Measurements from ENCODE around the gene RLF.

DNA sequence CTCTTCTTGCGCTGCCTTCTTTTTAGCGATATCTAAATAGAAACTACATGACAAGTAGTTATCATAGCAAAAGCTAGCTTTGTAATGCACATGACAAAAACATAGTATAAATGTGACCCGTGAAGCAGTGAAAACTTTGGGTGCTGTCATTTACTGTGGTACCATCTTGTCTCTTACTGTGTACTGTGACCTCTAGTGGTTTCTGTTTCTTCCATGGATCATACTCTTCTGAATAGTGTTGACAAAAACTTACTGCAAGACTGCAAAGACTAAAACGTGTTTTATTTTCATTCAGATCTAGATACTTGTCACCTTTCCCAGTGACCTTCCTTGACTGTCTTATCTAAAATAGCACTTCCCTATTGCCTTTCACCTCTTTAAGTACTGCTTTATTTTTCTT is 6.1 kb downstream of the RLF start:
- TF ChIP-seq POLR2A (IDR thresholded peaks at IDR 0.05) (no peak), POLR2AphosphoS5 (IDR thresholded peaks at IDR 0.05; ENCODE audit: insufficient read depth in 1 of 2, low read depth in 1 of 2) (no peak)
- TF ChIP-seq, protein P1, sequence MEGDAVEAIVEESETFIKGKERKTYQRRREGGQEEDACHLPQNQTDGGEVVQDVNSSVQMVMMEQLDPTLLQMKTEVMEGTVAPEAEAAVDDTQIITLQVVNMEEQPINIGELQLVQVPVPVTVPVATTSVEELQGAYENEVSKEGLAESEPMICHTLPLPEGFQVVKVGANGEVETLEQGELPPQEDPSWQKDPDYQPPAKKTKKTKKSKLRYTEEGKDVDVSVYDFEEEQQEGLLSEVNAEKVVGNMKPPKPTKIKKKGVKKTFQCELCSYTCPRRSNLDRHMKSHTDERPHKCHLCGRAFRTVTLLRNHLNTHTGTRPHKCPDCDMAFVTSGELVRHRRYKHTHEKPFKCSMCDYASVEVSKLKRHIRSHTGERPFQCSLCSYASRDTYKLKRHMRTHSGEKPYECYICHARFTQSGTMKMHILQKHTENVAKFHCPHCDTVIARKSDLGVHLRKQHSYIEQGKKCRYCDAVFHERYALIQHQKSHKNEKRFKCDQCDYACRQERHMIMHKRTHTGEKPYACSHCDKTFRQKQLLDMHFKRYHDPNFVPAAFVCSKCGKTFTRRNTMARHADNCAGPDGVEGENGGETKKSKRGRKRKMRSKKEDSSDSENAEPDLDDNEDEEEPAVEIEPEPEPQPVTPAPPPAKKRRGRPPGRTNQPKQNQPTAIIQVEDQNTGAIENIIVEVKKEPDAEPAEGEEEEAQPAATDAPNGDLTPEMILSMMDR (IDR thresholded peaks at IDR 0.05) = no peak
